Measurements from ENCODE around the gene DNASE1L1.

DNASE1L1 gene

GRCh38 chrX:154436374-154436982, 27.4 kb upstream of the DNASE1L1 start:
- DNase-seq (ENCODE audit: low read depth in 2 of 2), result no peak

GRCh38 chrX:154435171-154435733, 26.2 kb upstream of the DNASE1L1 start:
- DNase-seq (ENCODE audit: low read depth in 2 of 2), result no peak

- DNase-seq (ENCODE audit: low read depth in 2 of 2), result no peak
Measured at GRCh38 chrX:154434394-154435168, 25.5 kb upstream of the DNASE1L1 start.

GRCh38 chrX:154433605-154434004, 24.6 kb upstream of the DNASE1L1 start:
- no peak for DNase-seq (ENCODE audit: low read depth in 2 of 2)

- no peak for DNase-seq (ENCODE audit: low read depth in 2 of 2)
Measured at GRCh38 chrX:154432210-154432609, 23.2 kb upstream of the DNASE1L1 start.

GRCh38 chrX:154431341-154431740, 22.3 kb upstream of the DNASE1L1 start:
- DNase-seq (ENCODE audit: low read depth in 2 of 2), result no peak

- DNase-seq (ENCODE audit: low read depth in 2 of 2), result no peak
Measured at GRCh38 chrX:154430916-154431315, 21.9 kb upstream of the DNASE1L1 start.

GRCh38 chrX:154430479-154430878, 21.4 kb upstream of the DNASE1L1 start:
- DNase-seq (ENCODE audit: low read depth in 2 of 2), result no peak

- no peak for DNase-seq (ENCODE audit: low read depth in 2 of 2)
Measured at GRCh38 chrX:154429711-154430110, 20.7 kb upstream of the DNASE1L1 start.

GRCh38 chrX:154428176-154429171, 19.4 kb upstream of the DNASE1L1 start, which contains the start of gene ATP6AP1:
Gene ATP6AP1 (plus strand): TSS chrX:154428677. CDS start chrX:154428693, 16 bp downstream.
- peak; percentile 64 to 77 for DNase-seq (ENCODE audit: low read depth in 2 of 2)

GRCh38 chrX:154426916-154427770, 18.1 kb upstream of the DNASE1L1 start:
- DNase-seq (ENCODE audit: low read depth in 2 of 2), result no peak

- no peak for DNase-seq (ENCODE audit: low read depth in 2 of 2)
Measured at GRCh38 chrX:154420402-154420756, 11.3 kb upstream of the DNASE1L1 start.

- DNase-seq (ENCODE audit: low read depth in 2 of 2), result no peak
Measured at GRCh38 chrX:154419688-154420401, 10.8 kb upstream of the DNASE1L1 start.

- DNase-seq (ENCODE audit: low read depth in 2 of 2), result no peak
Measured at GRCh38 chrX:154419189-154419588, 10.1 kb upstream of the DNASE1L1 start.

GRCh38 chrX:154417157-154417556, 8.1 kb upstream of the DNASE1L1 start:
- no peak for DNase-seq (ENCODE audit: low read depth in 2 of 2)

GRCh38 chrX:154413142-154413541, 4.1 kb upstream of the DNASE1L1 start:
- no peak for DNase-seq (ENCODE audit: low read depth in 2 of 2)

GRCh38 chrX:154412468-154412867, 3.4 kb upstream of the DNASE1L1 start:
- DNase-seq (ENCODE audit: low read depth in 2 of 2), result no peak

GRCh38 chrX:154411981-154412340, 2.9 kb upstream of the DNASE1L1 start:
- DNase-seq (ENCODE audit: low read depth in 2 of 2), result no peak

GRCh38 chrX:154408659-154409221, 314 bp downstream of the DNASE1L1 start:
- DNase-seq (ENCODE audit: low read depth in 2 of 2), result no peak

- no peak for DNase-seq (ENCODE audit: low read depth in 2 of 2)
Measured at GRCh38 chrX:154404625-154405192, 4.3 kb downstream of the DNASE1L1 start.
